NT2/D1 (cell line): ENCODE results near the gene GPA33.

Experiments used
- YY1 ChIP-seq: IDR thresholded peaks from 2 replicates; pipeline ENCODE4 v1.6.1; 2011; ENCODE audit not compliant: insufficient read length, insufficient read depth
- ZNF274 ChIP-seq: IDR thresholded peaks from 2 replicates; pipeline ENCODE4 v1.6.1; 2011; ENCODE audit warnings: mild to moderate bottlenecking, low read depth, low read length

GRCh38 chr1:167016100-167016750 lies 74.0 kb downstream of the GPA33 start:
- no peak for TF ChIP-seq ZNF274
- TF ChIP-seq YY1 = no peak
